Erythroblast (primary cell): ENCODE results near the gene PPP2R5C.

Experiments
- GATA1 ChIP-seq: IDR thresholded peaks from 2 replicates; pipeline ENCODE4 v1.6.1; 2011; ENCODE audit warnings: low read depth, mild to moderate bottlenecking, control low read depth, low read length, moderate library complexity
- POLR2A ChIP-seq: IDR thresholded peaks from 2 replicates; pipeline ENCODE4 v1.6.1; 2011; ENCODE audit warnings: mild to moderate bottlenecking, low read length

DNA sequence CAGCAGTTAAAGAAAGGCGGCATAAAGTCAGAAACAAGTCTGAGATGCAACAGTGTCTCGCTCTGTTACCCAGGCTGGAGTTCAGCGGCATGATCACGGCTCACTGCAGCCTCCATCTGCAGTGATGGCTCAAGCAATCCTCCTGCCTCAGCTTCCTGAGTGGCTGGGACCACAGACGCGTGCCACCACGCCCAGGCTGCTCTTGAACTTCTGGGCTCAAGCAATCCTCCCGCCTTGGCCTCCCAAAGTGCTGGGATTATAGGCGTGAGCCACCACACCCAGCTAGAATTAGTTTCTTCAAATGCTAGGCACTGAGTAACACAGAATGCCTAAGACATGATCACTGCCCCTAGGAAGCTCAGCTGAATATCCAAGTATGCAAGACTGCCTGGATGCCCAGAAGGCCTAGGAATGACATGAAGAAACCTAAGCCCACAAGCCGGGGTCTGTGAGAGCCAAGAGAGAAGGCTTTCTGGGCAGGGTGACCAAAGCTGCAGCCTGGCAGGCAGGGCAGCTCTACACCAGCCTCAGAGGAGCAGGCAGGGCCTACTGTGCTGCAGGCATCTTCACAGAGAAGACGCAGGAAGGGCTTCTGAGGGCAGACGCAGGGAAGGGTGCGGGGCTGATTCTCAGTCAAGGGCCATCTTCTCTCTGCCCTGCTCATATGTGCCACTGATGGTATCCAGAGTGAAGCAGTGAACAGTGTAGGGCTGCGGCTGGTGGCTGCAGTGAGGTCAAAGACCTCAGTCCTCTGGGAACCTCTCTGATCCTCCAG, 4.3 kb upstream of the PPP2R5C start:
- TF ChIP-seq GATA1 (no peak), POLR2A (no peak)
